Activated CD4-positive, alpha-beta T cell treated with anti-CD3 and anti-CD28 coated beads, Interleukin-2, Interleukin-4, amounts not matched to agents 100 ng/mL and 50 ng/mL, durations not matched to agents 16 hours and 8 hours (primary cell): ENCODE data around the gene ALLC.

Experiments
- DNase-seq: peaks from one replicate; pipeline ENCODE4 v3.0.0-alpha.2; 2020; ENCODE audit warnings: low spot score

ALLC gene

DNA sequence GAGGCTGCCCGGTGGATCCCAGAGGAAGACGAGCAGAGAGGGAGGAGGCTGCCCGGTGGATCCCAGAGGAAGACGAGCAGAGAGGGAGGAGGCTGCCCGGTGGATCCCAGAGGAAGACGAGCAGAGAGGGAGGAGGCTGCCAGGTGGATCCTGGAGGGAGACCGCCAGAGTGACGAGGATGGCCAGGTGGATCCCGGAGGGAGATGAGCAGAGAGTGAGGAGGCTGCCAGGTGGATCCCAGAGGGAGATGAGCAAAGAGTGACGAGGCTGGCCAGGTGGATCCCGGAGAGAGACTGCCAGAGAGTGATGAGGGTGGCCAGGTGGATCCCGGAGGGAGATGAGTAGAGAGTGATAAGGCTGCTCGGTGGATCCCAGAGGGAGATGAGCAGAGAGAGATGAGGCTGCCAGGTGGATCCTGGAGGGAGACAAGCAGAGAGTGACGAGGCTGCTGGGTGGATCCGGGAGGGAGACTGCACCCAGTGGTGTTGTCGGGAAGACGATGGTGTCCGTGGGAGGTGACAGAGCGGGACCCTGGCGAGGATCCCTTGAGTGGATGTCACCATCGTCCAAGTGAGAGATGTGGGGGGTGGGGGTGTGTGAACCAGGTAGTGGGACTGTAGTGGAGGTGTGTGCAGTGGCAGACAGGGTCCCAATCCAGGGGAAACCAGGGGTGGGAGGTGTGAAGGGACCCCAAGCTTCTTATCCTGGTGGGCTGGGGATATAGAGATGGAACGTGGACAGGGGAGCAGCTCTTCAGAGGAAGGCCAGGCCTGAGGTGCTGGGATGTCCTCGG, 67.7 kb downstream of the ALLC start:
- no peak for DNase-seq

DNA sequence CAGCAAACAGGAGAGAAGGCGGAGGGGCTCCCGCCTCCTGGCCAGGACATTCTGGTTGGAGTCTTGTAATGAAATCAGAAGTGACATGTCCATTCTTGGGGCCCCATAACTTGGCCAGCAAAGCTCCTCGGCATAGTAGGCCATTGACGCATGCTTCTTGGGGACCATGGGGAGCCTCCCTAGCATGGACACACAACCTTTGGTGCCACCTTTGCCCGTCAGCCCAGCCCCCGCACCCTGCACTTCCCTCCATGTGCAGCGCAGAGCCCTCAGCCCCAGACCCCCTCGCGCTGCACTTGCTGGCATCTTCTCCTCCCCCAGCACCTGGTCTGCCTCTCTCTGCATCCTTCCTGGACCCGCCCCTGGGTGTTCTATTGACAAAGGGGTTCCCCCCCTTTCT, 68.5 kb downstream of the ALLC start:
- DNase-seq, result no peak

DNA sequence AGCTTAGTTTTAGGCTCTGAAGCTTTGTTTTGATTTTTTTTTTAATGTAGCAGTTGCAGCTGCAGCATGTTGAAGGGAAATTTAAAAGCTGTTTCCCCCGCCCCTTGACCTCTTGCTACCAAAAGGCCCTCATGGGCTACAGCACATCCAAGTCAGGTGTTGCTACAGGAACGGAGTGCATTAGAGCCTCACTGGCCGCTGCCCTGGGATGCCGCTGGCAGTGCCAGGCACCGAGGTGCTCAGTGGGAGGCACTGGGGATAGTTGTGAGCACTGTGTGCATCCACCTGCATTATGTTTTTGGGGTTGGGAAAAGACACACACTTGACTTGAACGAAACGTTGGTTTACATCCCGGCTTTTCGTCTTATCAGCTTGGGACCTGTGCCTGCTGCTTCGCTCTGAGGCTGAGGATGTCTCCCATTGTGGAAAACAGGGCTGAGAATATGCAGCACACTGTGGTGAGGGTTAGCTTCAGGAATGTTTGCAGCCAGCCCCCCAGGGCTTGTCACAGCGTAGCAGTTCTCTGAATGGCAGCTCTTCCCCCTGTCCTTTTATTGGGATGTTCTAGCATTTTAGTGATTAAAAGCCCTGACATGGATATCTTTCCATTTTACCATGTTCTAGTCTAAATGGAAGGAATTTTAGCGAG, 69.5 kb downstream of the ALLC start:
- no peak for DNase-seq

- peak; percentile 29 for DNase-seq
Measured at GRCh38 chr2:3728104-3729054, 70.4 kb downstream of the ALLC start.

- no peak for DNase-seq
Measured at GRCh38 chr2:3729055-3729448, 71.1 kb downstream of the ALLC start.

DNA sequence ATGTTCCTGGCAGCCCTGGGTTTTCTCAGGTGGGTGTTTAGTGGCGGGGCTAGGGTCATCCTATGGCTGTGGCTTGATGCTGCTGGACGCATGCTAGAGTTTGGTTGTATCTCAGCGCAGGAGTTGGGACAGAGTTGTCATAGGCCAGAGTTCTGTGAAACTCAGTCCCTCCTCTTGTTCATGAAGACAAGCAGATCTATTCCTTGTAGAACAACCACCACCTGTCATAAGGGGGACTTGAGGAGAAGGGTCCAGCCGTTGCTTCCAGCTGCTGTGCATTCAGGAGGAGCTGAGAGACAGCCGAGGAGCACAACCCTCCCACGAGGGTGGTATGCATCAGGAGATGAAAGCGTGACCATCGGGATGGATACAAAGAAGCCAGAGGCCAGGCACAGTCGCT, 71.8 kb downstream of the ALLC start:
- no peak for DNase-seq

- no peak for DNase-seq
Measured at GRCh38 chr2:3730646-3731045, 72.6 kb downstream of the ALLC start.

GRCh38 chr2:3731829-3732228, 73.8 kb downstream of the ALLC start:
- DNase-seq, result no peak

DNA sequence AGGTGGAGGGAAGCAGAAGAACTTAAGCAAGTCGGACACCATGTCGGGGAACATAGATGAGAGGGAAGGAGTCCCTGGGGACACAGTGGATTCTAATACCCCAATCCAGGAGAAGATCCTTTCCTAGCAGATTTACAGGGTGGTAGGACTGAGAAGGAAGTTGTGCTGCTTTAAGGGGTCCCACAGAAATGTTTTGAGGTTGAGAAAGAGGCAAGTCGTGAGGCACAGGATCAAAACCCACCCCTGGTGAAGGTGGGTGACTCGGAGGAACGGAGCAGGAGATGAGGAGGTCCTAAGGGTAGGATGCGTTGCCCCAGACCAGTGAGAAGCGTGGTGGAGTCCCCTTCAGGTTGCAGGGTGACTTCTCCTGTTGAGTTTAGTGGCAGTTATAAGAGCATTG, 78.1 kb downstream of the ALLC start:
- DNase-seq, result no peak

- no peak for DNase-seq
Measured at GRCh38 chr2:3737128-3737527, 79.1 kb downstream of the ALLC start.

DNA sequence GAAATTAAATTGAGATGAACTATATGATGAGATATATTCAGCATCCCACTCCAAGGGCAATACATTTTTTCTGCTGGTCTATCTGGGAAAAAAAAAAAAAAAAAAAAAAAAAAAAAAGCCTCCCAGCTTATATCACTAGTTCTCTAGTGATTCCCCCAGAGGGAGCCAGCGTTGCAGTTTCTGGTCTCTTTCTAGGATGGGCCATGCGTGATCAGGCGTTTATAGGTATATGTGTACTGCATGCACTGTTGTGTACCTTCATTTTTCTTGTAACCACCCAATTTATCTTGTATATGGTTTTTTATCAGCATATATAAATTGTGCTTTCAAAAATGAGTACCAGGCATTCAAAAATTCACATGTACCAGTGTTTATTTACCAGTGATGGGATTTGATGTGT, 80.5 kb downstream of the ALLC start:
- peak; percentile 19 for DNase-seq

- DNase-seq, result no peak
Measured at GRCh38 chr2:3739313-3739712, 81.3 kb downstream of the ALLC start.

- no peak for DNase-seq
Measured at GRCh38 chr2:3741396-3741795, 83.4 kb downstream of the ALLC start.

GRCh38 chr2:3741867-3742602, 84.0 kb downstream of the ALLC start:
- no peak for DNase-seq

GRCh38 chr2:3742743-3743508, 84.9 kb downstream of the ALLC start:
- DNase-seq, result no peak

DNA sequence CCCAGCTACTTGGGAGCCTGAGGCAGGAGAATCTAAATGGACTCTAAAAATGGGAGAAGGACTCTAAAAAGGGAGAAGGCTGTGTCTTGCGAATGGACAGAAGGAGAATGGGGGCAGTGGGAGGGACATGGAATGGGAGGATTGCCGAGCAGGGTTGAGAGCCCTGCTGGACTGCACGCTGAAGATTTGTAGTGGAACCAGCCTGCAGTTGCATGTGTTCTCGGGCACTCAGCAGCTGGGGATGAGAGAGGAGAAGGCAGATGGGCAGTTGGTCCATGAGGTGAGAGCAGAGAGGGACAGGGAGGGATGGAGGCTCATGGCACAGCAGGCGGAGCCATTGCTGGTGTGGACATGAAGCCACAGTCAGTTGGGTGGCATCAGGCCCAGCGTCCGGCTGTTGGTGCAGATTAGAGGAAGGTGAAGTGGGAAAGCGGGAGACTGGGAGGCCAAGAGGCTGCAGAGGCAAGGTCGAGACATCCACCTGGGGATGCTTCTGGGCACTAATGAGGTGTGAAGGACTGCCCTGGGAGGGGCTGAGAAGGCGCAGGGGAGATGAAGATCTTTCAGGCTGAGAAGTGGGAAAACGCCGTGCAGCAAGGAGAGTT, 86.1 kb downstream of the ALLC start:
- no peak for DNase-seq

GRCh38 chr2:3745920-3746319, 87.9 kb downstream of the ALLC start:
- DNase-seq, result no peak

GRCh38 chr2:3747032-3747654, 89.1 kb downstream of the ALLC start:
- DNase-seq, result no peak

DNA sequence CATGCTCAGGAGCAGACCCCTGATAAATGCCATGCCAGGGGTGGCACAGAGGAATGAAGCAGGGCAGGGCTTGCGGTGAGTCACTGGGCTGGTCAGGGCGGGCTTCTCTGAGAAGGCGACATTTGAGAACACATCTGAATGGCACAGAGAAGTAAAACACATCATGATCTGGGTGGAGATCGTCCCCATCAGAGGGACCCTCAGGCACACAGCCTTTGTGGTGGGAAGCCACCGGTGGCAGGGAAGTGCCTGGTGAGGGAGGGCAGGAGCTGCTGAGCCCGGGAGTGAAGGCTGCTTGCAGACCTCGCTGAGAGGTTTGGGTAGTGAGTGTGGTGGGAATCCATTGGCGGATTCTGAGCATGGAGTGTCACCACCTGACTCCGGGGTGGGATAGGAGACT, 89.8 kb downstream of the ALLC start:
- no peak for DNase-seq

GRCh38 chr2:3749201-3749600, 91.2 kb downstream of the ALLC start:
- DNase-seq, result no peak
